ENCODE results near the gene PTPRS. TPM values are rescaled to one million over a fixed set of nuclear protein-coding genes. Genes with fewer than 3 reads are reported as not detected.

The PTPRS gene
- total and polyA plus RNA-seq, 9 of the 15 experiments (the other 6 are each of a cell fraction or from before 2014, with no cell fraction given) = 1.1 to 49.4 (median 14.1) TPM

GRCh38 chr19:5360003-5360780 is 19.6 kb upstream of the PTPRS start:
- no peak overlapping the region for H3K4me3 ChIP-seq
- no peaks in the 10 kb centered on the region; a peak in 1 of 5 replicates for H3K4me1 ChIP-seq (replicated peaks in 1 of 2; ENCODE audit: control insufficient read depth in 2 of 2, insufficient read depth in 2 of 2, low read length in 2 of 2)
- DNase-seq (ENCODE audit: extremely low read depth in 1 of 4, low spot score in 3 of 4) (no peak), ATAC-seq (no peak), FAIRE-seq (no peak)
- peaks cover 0 to 26% of the 10 kb centered on the region in 2 experiments; a peak in 1 of 5 replicates for H3K27me3 ChIP-seq (ENCODE audit: control insufficient read depth in 2 of 2, insufficient read depth in 2 of 2, low read length in 2 of 2)
- no peaks in the 10 kb centered on the region for H3K36me3 ChIP-seq (ENCODE audit: control insufficient read depth, insufficient read depth, low read length)
- no peak overlapping the region for H3K27ac ChIP-seq (ENCODE audit: extremely low read depth, low read depth, low read length)
- H2AFZ ChIP-seq (ENCODE audit: low read depth, low read length) = no peak overlapping the region
- no peaks in the 10 kb centered on the region; the same call in 1 of the 2 replicates for H4K20me1 ChIP-seq (replicated peaks; ENCODE audit: control insufficient read depth, insufficient read depth, low read length)
- in situ Hi-C loops (cut with MboI) (no loop called here), intact Hi-C loops (cut with micrococcal nuclease) (no loop called here)
- H3K9ac ChIP-seq (ENCODE audit: insufficient read depth in 1 of 2, low read depth in 2 of 2, low read length in 2 of 2) = no peak overlapping the region
- POLR2A ChIA-PET = no interaction called here
- CTCF ChIA-PET (ENCODE audit: low intra/inter-chr PET ratio) = no interaction called here
- TF ChIP-seq TAF15 (IDR thresholded peaks at IDR 0.05; ENCODE audit: low read depth, low read length) = no peak
- TF ChIP-seq TAF1 (IDR thresholded peaks at IDR 0.05; ENCODE audit: control insufficient read depth, extremely low read depth, insufficient read depth, low read length, severe bottlenecking) = no peak
- no peak for TF ChIP-seq ZNF133 (CRISPR knock-in tag; IDR thresholded peaks at IDR 0.05)
- no peak for TF ChIP-seq MITF (IDR thresholded peaks at IDR 0.05)
- peak; percentile 91 for TF ChIP-seq BCOR (IDR thresholded peaks at IDR 0.05)
- TF ChIP-seq KDM1A (IDR thresholded peaks at IDR 0.05) = peak; percentile 44 to 57; a peak in 3 of 4 replicates
- TF ChIP-seq KAT8 (IDR thresholded peaks at IDR 0.05; ENCODE audit: low read depth) = no peak
- TF ChIP-seq HDAC2 (IDR thresholded peaks at IDR 0.05) = 0 out of 2 replicates have a peak, but pooled peaks have one; percentile 47
- TF ChIP-seq RBM25 (IDR thresholded peaks at IDR 0.05; ENCODE audit: low read depth, low read length, severe bottlenecking) = peak; percentile 71
- no peak for TF ChIP-seq ZNF408 (CRISPR knock-in tag; IDR thresholded peaks at IDR 0.05; ENCODE audit: low read depth)
- 0 out of 2 replicates have a peak, but pooled peaks have one; percentile 39 for TF ChIP-seq SMARCA5 (IDR thresholded peaks at IDR 0.05)
- no peak for TF ChIP-seq IFI16 (CRISPR knock-in tag; IDR thresholded peaks at IDR 0.05)
- no peak for TF ChIP-seq ZBTB5 (IDR thresholded peaks at IDR 0.05)
- TF ChIP-seq RCOR1 (IDR thresholded peaks at IDR 0.05; ENCODE audit: borderline replicate concordance in 1 of 2, low read depth in 2 of 2, low read length in 2 of 2) = 0 out of 4 replicates have a peak, but pooled peaks of 1 of the 2 experiments have one; percentile 26
- TF ChIP-seq ZBTB2 (IDR thresholded peaks at IDR 0.05) = no peak
- no peak for TF ChIP-seq SIRT6 (IDR thresholded peaks at IDR 0.05; ENCODE audit: low read depth, low read length)
- TF ChIP-seq ESRRB (CRISPR knock-in tag; IDR thresholded peaks at IDR 0.05; ENCODE audit: borderline replicate concordance) = no peak
- no peak for TF ChIP-seq SP1 (CRISPR knock-in tag; IDR thresholded peaks at IDR 0.05)
- no peak overlapping the region for H3K4me2 ChIP-seq (ENCODE audit: insufficient read depth, low read length)
- 15% methylated on average over 9 of the region's 9 CpGs for WGBS (ENCODE audit: insufficient coverage, low coverage, missing lambda C conversion rate)
- BruUV-seq (replicated peaks) = no TSS peak
- no peaks in the 10 kb centered on the region for H3K9me1 ChIP-seq (ENCODE audit: control insufficient read depth, insufficient read depth, low read length)
- H3K9me3 ChIP-seq (replicated peaks; ENCODE audit: control insufficient read depth, insufficient read depth, low read depth, low read length) = no peaks in the 10 kb centered on the region
- H3K79me2 ChIP-seq (ENCODE audit: control insufficient read depth, insufficient read depth, low read length) = no peaks in the 10 kb centered on the region

Data from K562 (cell line).